SKM-1 treated with dmso at 0.1 percent for 144 hours (cell line): Measurements from ENCODE around the gene LRRC74A.

Experiments used
- DNase-seq: peaks from one replicate; lab custom pipeline; 2025; ENCODE audit not compliant: unreplicated experiment; lab: John Stamatoyannopoulos, UW

The LRRC74A gene

GRCh38 chr14:76846331-76847047, 20.3 kb downstream of the LRRC74A start:
- peak; percentile 54 for DNase-seq

GRCh38 chr14:76848879-76849278, 22.7 kb downstream of the LRRC74A start:
- DNase-seq: no peak

GRCh38 chr14:76855066-76855465, 28.9 kb downstream of the LRRC74A start:
- DNase-seq: no peak

- no peak for DNase-seq
Observed at GRCh38 chr14:76856769-76857168, 30.6 kb downstream of the LRRC74A start.

- no peak for DNase-seq
Observed at GRCh38 chr14:76861574-76862255, 35.5 kb downstream of the LRRC74A start.

- no peak for DNase-seq
Observed at GRCh38 chr14:76862546-76863282, 36.5 kb downstream of the LRRC74A start.

GRCh38 chr14:76863724-76864407, 37.7 kb downstream of the LRRC74A start:
- DNase-seq: peak; percentile 75

GRCh38 chr14:76866456-76866855, 40.2 kb downstream of the LRRC74A start:
- DNase-seq: no peak

- DNase-seq: peak; percentile 32
Observed at GRCh38 chr14:76867516-76868453, 41.6 kb downstream of the LRRC74A start.

GRCh38 chr14:76868454-76869170, 42.4 kb downstream of the LRRC74A start:
- no peak for DNase-seq

GRCh38 chr14:76870166-76870565, 44.0 kb downstream of the LRRC74A start:
- no peak for DNase-seq

- DNase-seq: no peak
Observed at GRCh38 chr14:76872796-76873432, 46.7 kb downstream of the LRRC74A start.

- DNase-seq: no peak
Observed at GRCh38 chr14:76874734-76875133, 48.5 kb downstream of the LRRC74A start.

GRCh38 chr14:76876076-76876475, 49.9 kb downstream of the LRRC74A start:
- peak; percentile 1 for DNase-seq

GRCh38 chr14:76877871-76878270, 51.7 kb downstream of the LRRC74A start:
- DNase-seq: no peak

GRCh38 chr14:76880449-76880848, 54.2 kb downstream of the LRRC74A start:
- DNase-seq: no peak

GRCh38 chr14:76881348-76881747, 55.1 kb downstream of the LRRC74A start:
- no peak for DNase-seq

- no peak for DNase-seq
Observed at GRCh38 chr14:76882651-76883050, 56.4 kb downstream of the LRRC74A start.

GRCh38 chr14:76883447-76883846, 57.2 kb downstream of the LRRC74A start:
- DNase-seq: no peak
